Brain microvascular endothelial cell (primary cell): Measurements from ENCODE around the gene CAMSAP1.

Source experiments
- DNase-seq: peaks from one replicate; pipeline ENCODE4 v3.0.0-alpha.2; 2020
- H3K27ac ChIP-seq: fragments of 250-450 bp; sonication (Bioruptor Pico); 2 replicates; pipeline ENCODE4 v1.5.1; 2020; ENCODE audit warnings: mild to moderate bottlenecking, moderate library complexity
- H3K27me3 ChIP-seq: fragments of 250-450 bp; sonication (Bioruptor Pico); replicated peaks from 2 replicates; pipeline ENCODE4 v1.5.1; 2020; ENCODE audit warnings: mild to moderate bottlenecking
- H3K36me3 ChIP-seq: fragments of 250-450 bp; sonication (Bioruptor Pico); replicated peaks from 2 replicates; pipeline ENCODE4 v1.5.1; 2020; ENCODE audit warnings: mild to moderate bottlenecking
- H3K4me3 ChIP-seq: 2 replicates; pipeline ENCODE4 v1.5.1; 2011; ENCODE audit warnings: low read depth, mild to moderate bottlenecking, control low read depth, low read length, moderate library complexity
- CTCF ChIP-seq: IDR thresholded peaks from 2 replicates; pipeline ENCODE4 v1.5.1; 2011; ENCODE audit warnings: low read depth, mild to moderate bottlenecking, moderate library complexity, low read length, control low read depth, inconsistent platforms; ENCODE audit errors: missing control alignments
- in situ Hi-C: cut with HindIII; loops from 2 replicates; pipeline ENCODE4 v1.10.0; 2017; ENCODE audit warnings: low sequenced_read_pairs, low pct_ligation_motif_present

CAMSAP1 gene

GRCh38 chr9:135764731-135765130 is 142.6 kb downstream of the CAMSAP1 start:
- Histone ChIP-seq H3K27ac (no peak overlapping the region), H3K27me3 (no peaks in the 10 kb centered on the region), H3K4me3 (no peak overlapping the region), H3K36me3 (no peaks in the 10 kb centered on the region)
- in situ Hi-C loops = no loop called here
- no peak for DNase-seq
- no peak for TF ChIP-seq CTCF

- Histone ChIP-seq H3K4me3 (no peak overlapping the region), H3K27me3 (no peaks in the 10 kb centered on the region), H3K27ac (no peak overlapping the region), H3K36me3 (no peaks in the 10 kb centered on the region)
- no peak for TF ChIP-seq CTCF
- DNase-seq = no peak
- in situ Hi-C loops = no loop called here
Measured at GRCh38 chr9:135763716-135764446, 143.5 kb downstream of the CAMSAP1 start.

- in situ Hi-C loops = no loop called here
- Histone ChIP-seq H3K36me3 (no peaks in the 10 kb centered on the region), H3K27ac (no peak overlapping the region), H3K27me3 (no peaks in the 10 kb centered on the region), H3K4me3 (no peak overlapping the region)
- DNase-seq = no peak
- no peak for TF ChIP-seq CTCF
Measured at GRCh38 chr9:135762921-135763320, 144.4 kb downstream of the CAMSAP1 start.

- in situ Hi-C loops = no loop called here
- Histone ChIP-seq H3K27me3 (no peaks in the 10 kb centered on the region), H3K36me3 (no peaks in the 10 kb centered on the region), H3K4me3 (no peak overlapping the region), H3K27ac (no peak overlapping the region)
- TF ChIP-seq CTCF = no peak
- no peak for DNase-seq
Measured at GRCh38 chr9:135761845-135762168, 145.5 kb downstream of the CAMSAP1 start.

GRCh38 chr9:135761150-135761844 is 146.0 kb downstream of the CAMSAP1 start:
- TF ChIP-seq CTCF = no peak
- no peaks in the 10 kb centered on the region for H3K27me3 ChIP-seq
- DNase-seq = no peak
- in situ Hi-C loops = no loop called here
- no peaks in the 10 kb centered on the region for H3K36me3 ChIP-seq
- no peak overlapping the region for H3K4me3 ChIP-seq
- no peak overlapping the region for H3K27ac ChIP-seq
